Measurements from ENCODE around the gene CASP6.

The CASP6 gene

DNA sequence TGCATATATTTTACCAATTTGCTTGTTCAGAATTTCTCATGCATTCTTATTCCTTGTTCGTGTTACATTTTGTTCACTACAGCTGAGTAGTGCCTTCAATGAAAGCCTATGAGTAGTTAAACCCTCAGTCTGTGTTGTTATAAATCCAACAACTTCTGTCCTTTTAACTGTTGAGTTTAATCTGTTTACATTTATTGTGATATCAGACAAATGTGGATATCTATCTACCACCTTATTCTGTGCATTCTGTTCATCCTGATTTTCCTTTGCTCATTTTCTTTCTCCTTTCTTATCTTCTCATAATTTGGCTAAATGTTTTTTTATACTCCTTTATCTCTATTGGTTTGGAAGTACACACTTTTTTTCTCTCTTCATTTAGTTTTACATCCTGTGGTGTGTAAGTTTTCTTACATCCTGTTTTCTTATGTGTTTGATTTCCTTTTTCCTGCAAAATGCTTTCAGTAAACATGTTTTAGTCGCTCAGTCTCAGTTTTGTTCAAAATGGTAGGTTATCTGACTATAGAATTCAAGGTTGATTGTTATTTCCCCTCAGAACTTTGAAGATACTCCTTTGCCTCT is 54.2 kb downstream of the CASP6 start:
- no peak overlapping the region for H3K27ac ChIP-seq
- POLR2A ChIA-PET (ENCODE audit: low non-redundant PET): no interaction called here
- CTCF ChIA-PET: interaction anchor here (0.6 kb wide), 1 partner anchor 21 kb away, joined by 4 read pairs; no protein-coding TSS in a partner anchor

GRCh38 chr4:109648266-109648996 is 54.8 kb downstream of the CASP6 start:
- no peak for TF ChIP-seq CTCF (conservative IDR thresholded peaks at IDR 0.05; ENCODE audit: low read depth)
- CTCF ChIA-PET: interaction anchor here (0.6 kb wide), 1 partner anchor 20 kb away, joined by 4 read pairs; no protein-coding TSS in a partner anchor
- no peak for DNase-seq (ENCODE audit: low spot score)
- H3K27ac ChIP-seq: no peak overlapping the region
- POLR2A ChIA-PET (ENCODE audit: low non-redundant PET): no interaction called here

More for the DNA sequence above, 54.2 kb downstream of the CASP6 start:
- DNase-seq (ENCODE audit: low spot score): no peak
- no peak for TF ChIP-seq CTCF (conservative IDR thresholded peaks at IDR 0.05; ENCODE audit: low read depth)

DNA sequence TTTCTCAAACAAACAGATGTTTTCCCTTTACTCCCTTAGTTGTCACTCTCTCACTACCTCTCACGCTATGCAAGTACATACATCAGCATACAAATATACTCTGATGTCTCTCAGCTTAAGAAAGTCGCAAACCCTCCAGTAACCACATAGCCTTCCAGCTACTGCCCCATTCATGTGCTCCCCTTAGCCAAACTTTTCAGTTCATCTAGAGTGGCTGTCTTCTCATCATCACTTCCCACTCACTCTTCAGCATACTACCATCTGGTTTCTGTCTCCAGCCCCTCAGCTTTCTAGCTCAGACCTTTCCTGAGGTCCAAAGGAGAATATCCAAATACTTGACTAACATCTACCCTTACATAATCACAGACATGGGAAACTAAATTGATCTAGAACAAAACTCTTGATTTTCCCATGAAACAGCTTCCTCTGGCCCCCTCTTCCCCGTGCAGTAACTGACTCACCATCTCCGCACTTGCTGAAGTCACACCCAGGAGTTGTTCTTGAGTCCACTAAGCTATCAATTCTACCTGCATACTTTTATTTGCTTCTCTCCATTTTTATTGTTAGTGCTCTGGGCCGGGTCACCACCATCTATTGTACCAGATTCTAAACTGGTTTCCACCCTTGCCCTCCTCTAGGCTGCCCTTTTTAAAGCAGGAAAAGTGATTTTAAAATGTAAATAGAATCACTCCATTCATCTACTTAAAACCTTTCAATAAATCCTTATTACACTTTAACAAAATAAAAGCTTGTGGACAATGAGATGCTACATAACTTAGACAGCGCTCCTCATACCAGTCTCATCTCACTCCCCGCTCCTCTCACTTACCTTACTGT is 57.2 kb downstream of the CASP6 start:
- TF ChIP-seq CTCF (conservative IDR thresholded peaks at IDR 0.05; ENCODE audit: low read depth): no peak
- no peak overlapping the region for H3K27ac ChIP-seq
- DNase-seq (ENCODE audit: low spot score): no peak
- ChIA-PET CTCF (interaction anchor here (0.6 kb wide), 1 partner anchor 670 kb away, joined by 3 read pairs; no protein-coding TSS in a partner anchor), POLR2A (ENCODE audit: low non-redundant PET) (no interaction called here)

GRCh38 chr4:109640644-109641043 is 62.6 kb downstream of the CASP6 start:
- ChIA-PET CTCF (interaction anchor here (0.6 kb wide), 2 partner anchors 105 to 133 kb away, joined by 3 read pairs; no protein-coding TSS in a partner anchor), POLR2A (ENCODE audit: low non-redundant PET) (no interaction called here)
- TF ChIP-seq CTCF (conservative IDR thresholded peaks at IDR 0.05; ENCODE audit: low read depth): no peak
- DNase-seq (ENCODE audit: low spot score): no peak
- no peak overlapping the region for H3K27ac ChIP-seq
